Left hindlimb (tissue), 1 donor: ENCODE data around the gene SPESP1.

Experiments
- DNase-seq: peaks from one replicate; pipeline ENCODE4 v3.0.0-alpha.2; 2018

SPESP1 gene

DNA sequence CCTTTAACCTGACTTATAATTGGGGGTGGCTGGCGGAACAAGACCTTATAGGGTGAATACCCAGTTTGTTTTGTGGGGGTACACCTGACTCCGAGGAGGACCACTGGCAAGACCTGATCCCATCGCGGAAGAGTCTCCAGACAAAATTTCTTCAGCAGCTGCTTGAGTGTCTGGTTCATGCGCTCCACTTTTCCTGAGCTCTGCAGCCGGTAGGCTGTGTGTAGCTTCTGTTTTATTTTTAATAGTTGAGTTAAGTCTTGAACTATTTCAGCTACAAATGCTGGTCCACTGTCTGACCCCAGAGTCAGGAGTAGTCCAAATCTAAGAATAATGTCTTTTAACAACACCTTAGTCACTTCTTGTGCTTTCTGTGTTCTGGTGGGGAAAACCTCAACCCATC, 63.0 kb downstream of the SPESP1 start:
- no peak for DNase-seq

DNA sequence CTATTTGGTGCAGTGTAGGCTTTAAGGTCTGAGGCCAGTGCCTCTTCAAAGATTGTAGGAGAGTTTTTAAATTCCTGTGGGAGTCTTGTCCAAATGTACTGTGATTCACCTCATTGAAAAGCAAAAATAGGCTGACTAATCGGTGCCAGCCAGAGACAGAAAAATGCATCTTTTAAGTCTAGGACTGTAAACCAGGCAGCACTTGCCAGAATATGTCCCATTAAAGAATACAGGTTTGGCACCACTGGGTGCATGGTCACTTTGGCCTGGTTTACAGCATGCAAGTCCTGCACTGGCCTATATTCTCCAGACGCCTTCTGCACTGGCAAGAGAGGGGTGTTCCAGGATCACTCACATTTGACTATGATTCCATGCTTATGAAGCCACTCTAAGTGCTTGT, 63.8 kb downstream of the SPESP1 start:
- no peak for DNase-seq

DNA sequence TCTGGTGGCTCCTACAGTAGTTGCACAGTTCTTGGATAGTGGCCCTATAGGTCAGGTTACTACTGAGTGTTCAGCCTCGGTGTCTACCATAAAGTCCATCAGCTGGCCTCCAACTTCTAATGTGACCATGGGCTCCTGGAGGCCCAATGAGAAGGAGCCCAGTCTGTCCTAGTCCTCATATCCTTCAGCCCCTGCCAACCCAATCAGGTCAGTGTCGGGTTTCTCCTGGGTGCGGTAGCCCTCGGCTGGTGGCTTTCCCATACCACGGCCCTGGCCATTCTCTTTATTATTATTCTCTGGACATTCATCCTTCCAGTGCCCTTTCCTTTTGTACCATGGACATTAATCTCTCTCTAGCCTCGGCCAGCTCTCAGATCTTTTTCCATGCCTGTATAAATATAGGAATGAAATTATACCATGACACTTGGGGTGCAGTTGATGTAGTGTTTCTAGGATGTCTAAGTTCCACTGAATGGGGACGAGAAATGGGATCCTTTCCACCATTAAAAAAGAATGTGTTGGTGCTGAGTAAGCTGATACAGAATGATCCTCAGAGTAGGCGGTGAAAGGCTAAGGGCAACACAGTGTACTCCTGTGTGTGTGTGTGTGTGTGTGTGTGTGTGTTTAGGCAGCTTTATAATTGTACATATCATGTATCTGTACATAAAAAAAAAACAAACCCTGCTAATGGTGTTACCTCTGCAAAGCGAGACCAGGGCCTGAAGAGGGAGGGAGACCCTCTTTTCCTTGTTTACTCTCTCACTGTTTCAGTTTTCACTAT, 64.8 kb downstream of the SPESP1 start:
- DNase-seq = no peak
